ENCODE results near the gene STX8.
"Not testable (repeated sequence)": the region's sequence is repeated elsewhere in the genome, so short reads cannot be mapped to it uniquely, and the experiment has no call there.

STX8 gene

DNA sequence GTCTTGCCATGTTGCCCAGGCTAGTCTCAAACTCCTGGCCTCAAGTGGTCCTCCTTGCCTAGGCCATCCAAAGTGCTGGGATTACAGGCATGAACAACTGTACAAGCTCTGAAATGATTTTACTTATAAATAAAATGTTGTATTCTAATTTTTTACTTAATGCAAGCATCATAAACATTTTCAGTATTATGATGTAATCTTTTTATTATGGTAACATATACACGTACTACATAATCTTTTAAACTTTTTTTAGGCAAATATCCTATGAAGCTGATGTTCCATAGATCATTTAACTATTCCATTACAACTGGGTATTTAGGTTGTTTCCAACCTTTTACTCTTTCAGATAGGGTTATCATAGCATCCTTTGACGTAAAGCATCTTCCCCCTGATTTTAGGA, 35.9 kb upstream of the STX8 start:
- Histone ChIP-seq H3K18ac (ENCODE audit: low read length) (no peak overlapping the region), H3K4me3 (ENCODE audit: low read depth, low read length) (no peak overlapping the region), H3K4me1 (ENCODE audit: control insufficient read depth in 1 of 2, insufficient read depth in 2 of 2, low read length in 2 of 2) (no peaks in the 10 kb centered on the region), H4K8ac (ENCODE audit: low read depth, low read length) (no peak overlapping the region), H3K23ac (ENCODE audit: low read length) (no peak overlapping the region), H3K14ac (ENCODE audit: low read length) (no peak overlapping the region), H2BK120ac (ENCODE audit: insufficient read depth, low read length, poor library complexity) (no peak overlapping the region), H2BK5ac (ENCODE audit: low read depth, low read length, poor library complexity) (no peak overlapping the region), H3K4ac (ENCODE audit: low read depth, low read length) (no peak overlapping the region), H3K36me3 (ENCODE audit: control insufficient read depth in 1 of 2, insufficient read depth in 2 of 2, low read length in 2 of 2) (no peaks in the 10 kb centered on the region), H3K9ac (ENCODE audit: low read length) (no peak overlapping the region), H2BK12ac (ENCODE audit: low read length) (no peak overlapping the region), H3K79me2 (ENCODE audit: control insufficient read depth, insufficient read depth, low read length, poor library complexity) (no peaks in the 10 kb centered on the region), H3K9me3 (ENCODE audit: insufficient read depth, low read depth, low read length) (no peaks in the 10 kb centered on the region), H3K4me2 (ENCODE audit: low read length) (no peak overlapping the region), H4K91ac (ENCODE audit: low read depth, low read length) (no peak overlapping the region), H4K12ac (ENCODE audit: low read depth, low read length) (no peak overlapping the region), H3K79me1 (ENCODE audit: low read length) (no peaks in the 10 kb centered on the region), H3K27ac (ENCODE audit: low read depth, low read length) (no peak overlapping the region), H2AK5ac (ENCODE audit: low read length) (no peak overlapping the region), H3K27me3 (ENCODE audit: insufficient read depth, low read length) (no peaks in the 10 kb centered on the region), H2AFZ (ENCODE audit: insufficient read depth, low read length, poor library complexity) (no peak overlapping the region)
- no peak for DNase-seq
- no CpG with 5 or more reads among the region's 2 CpGs for WGBS (ENCODE audit: extremely low coverage, insufficient coverage, insufficient read length)

DNA sequence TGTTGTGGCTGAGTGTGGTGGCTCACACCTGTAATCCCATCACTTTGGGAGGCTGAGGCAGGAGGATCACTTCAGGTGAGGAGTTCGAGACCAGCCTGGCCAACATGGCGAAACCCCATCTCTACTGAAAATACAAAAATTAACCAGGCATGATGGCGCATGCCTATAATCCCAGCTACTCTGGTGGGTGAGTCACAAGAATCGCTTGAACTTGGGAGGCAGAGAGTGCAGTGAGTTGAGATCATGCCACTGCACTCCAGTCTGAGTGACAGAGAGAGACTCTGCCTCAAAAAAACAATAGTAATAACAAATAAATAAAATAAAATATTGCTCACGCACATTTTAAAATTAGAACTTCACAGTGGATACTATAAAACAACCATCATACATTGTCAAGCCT, 31.4 kb upstream of the STX8 start:
- not testable (repeated sequence) for H2AFZ ChIP-seq (ENCODE audit: insufficient read depth, low read length, poor library complexity); H2BK120ac ChIP-seq (ENCODE audit: insufficient read depth, low read length, poor library complexity); H3K23ac ChIP-seq (ENCODE audit: low read length); H3K9me3 ChIP-seq (ENCODE audit: insufficient read depth, low read depth, low read length); H3K9ac ChIP-seq (ENCODE audit: low read length); H2BK12ac ChIP-seq (ENCODE audit: low read length); H4K12ac ChIP-seq (ENCODE audit: low read depth, low read length); H2AK5ac ChIP-seq (ENCODE audit: low read length); H3K27me3 ChIP-seq (ENCODE audit: insufficient read depth, low read length); H3K36me3 ChIP-seq (ENCODE audit: control insufficient read depth in 1 of 2, insufficient read depth in 2 of 2, low read length in 2 of 2); H4K8ac ChIP-seq (ENCODE audit: low read depth, low read length); H3K27ac ChIP-seq (ENCODE audit: low read depth, low read length); H3K4me2 ChIP-seq (ENCODE audit: low read length); H3K79me1 ChIP-seq (ENCODE audit: low read length); H3K14ac ChIP-seq (ENCODE audit: low read length); H3K4ac ChIP-seq (ENCODE audit: low read depth, low read length); H4K91ac ChIP-seq (ENCODE audit: low read depth, low read length); H3K4me3 ChIP-seq (ENCODE audit: low read depth, low read length); H3K79me2 ChIP-seq (ENCODE audit: control insufficient read depth, insufficient read depth, low read length, poor library complexity); H3K18ac ChIP-seq (ENCODE audit: low read length); H2BK5ac ChIP-seq (ENCODE audit: low read depth, low read length, poor library complexity); H3K4me1 ChIP-seq (ENCODE audit: control insufficient read depth in 1 of 2, insufficient read depth in 2 of 2, low read length in 2 of 2); DNase-seq
- WGBS (ENCODE audit: extremely low coverage, insufficient coverage, insufficient read length) = no CpG with 5 or more reads among the region's 5 CpGs

DNA sequence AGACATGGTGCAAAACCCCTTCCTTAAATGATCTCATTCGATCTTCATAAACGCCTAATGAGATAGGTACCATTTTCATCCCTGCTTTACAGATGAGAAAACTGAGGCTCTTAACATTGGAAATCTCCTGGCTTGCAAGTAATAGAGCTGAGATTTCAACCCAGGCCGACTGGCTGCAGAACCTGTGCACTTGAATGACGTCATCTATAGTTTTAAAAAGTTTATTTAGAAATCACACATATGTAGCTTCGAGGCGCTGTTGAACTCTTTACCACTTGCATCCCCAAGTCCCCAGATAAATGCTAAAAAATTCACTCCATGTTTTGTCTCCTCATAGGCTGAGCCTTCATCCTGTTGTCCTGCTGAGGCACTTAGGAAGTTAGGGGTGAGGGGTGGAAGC, 30.8 kb upstream of the STX8 start:
- Histone ChIP-seq H3K9ac (ENCODE audit: low read length) (no peak overlapping the region), H3K79me1 (ENCODE audit: low read length) (no peaks in the 10 kb centered on the region), H3K9me3 (ENCODE audit: insufficient read depth, low read depth, low read length) (no peaks in the 10 kb centered on the region), H2BK5ac (ENCODE audit: low read depth, low read length, poor library complexity) (no peak overlapping the region), H2AFZ (ENCODE audit: insufficient read depth, low read length, poor library complexity) (no peak overlapping the region), H4K91ac (ENCODE audit: low read depth, low read length) (no peak overlapping the region), H3K18ac (ENCODE audit: low read length) (no peak overlapping the region), H3K79me2 (ENCODE audit: control insufficient read depth, insufficient read depth, low read length, poor library complexity) (no peaks in the 10 kb centered on the region), H4K12ac (ENCODE audit: low read depth, low read length) (no peak overlapping the region), H3K27me3 (ENCODE audit: insufficient read depth, low read length) (no peaks in the 10 kb centered on the region), H2BK12ac (ENCODE audit: low read length) (no peak overlapping the region), H3K27ac (ENCODE audit: low read depth, low read length) (no peak overlapping the region), H3K23ac (ENCODE audit: low read length) (no peak overlapping the region), H3K4me3 (ENCODE audit: low read depth, low read length) (no peak overlapping the region), H3K4me2 (ENCODE audit: low read length) (no peak overlapping the region), H3K4me1 (ENCODE audit: control insufficient read depth in 1 of 2, insufficient read depth in 2 of 2, low read length in 2 of 2) (no peaks in the 10 kb centered on the region), H3K4ac (ENCODE audit: low read depth, low read length) (no peak overlapping the region), H2AK5ac (ENCODE audit: low read length) (no peak overlapping the region), H3K36me3 (ENCODE audit: control insufficient read depth in 1 of 2, insufficient read depth in 2 of 2, low read length in 2 of 2) (no peaks in the 10 kb centered on the region), H4K8ac (ENCODE audit: low read depth, low read length) (no peak overlapping the region), H3K14ac (ENCODE audit: low read length) (no peak overlapping the region), H2BK120ac (ENCODE audit: insufficient read depth, low read length, poor library complexity) (no peak overlapping the region)
- no peak for DNase-seq
- no CpG with 5 or more reads among the region's 6 CpGs for WGBS (ENCODE audit: extremely low coverage, insufficient coverage, insufficient read length)

DNA sequence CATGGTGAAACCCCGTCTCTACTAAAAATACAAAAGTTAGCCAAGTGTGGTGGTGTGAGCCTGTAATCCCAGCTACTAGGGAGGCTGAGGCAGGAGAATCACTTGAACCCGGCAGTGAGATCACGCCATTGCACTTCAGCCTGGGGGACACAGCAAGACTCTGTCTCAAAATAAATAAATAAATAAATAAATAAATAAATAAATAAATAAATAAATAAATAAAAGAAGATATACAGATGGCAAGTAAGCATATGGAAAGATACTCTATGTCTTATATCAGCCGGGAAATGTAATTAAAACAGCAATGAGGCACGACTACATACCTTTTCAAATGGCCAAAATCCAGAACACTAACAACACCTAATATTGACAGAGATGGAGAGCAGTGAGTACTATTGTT, 29.0 kb upstream of the STX8 start:
- not testable (repeated sequence) for H4K12ac ChIP-seq (ENCODE audit: low read depth, low read length); H3K79me1 ChIP-seq (ENCODE audit: low read length)
- WGBS (ENCODE audit: extremely low coverage, insufficient coverage, insufficient read length) = no CpG with 5 or more reads among the region's 5 CpGs

More for the DNA sequence above, 29.0 kb upstream of the STX8 start:
- H3K18ac ChIP-seq (ENCODE audit: low read length); H3K4me1 ChIP-seq (ENCODE audit: control insufficient read depth in 1 of 2, insufficient read depth in 2 of 2, low read length in 2 of 2); H3K27me3 ChIP-seq (ENCODE audit: insufficient read depth, low read length); H3K4me2 ChIP-seq (ENCODE audit: low read length); H4K8ac ChIP-seq (ENCODE audit: low read depth, low read length); H2AK5ac ChIP-seq (ENCODE audit: low read length); H3K4ac ChIP-seq (ENCODE audit: low read depth, low read length); H2BK5ac ChIP-seq (ENCODE audit: low read depth, low read length, poor library complexity); DNase-seq; H3K4me3 ChIP-seq (ENCODE audit: low read depth, low read length); H3K9ac ChIP-seq (ENCODE audit: low read length); H2AFZ ChIP-seq (ENCODE audit: insufficient read depth, low read length, poor library complexity); H3K36me3 ChIP-seq (ENCODE audit: control insufficient read depth in 1 of 2, insufficient read depth in 2 of 2, low read length in 2 of 2); H3K79me2 ChIP-seq (ENCODE audit: control insufficient read depth, insufficient read depth, low read length, poor library complexity); H3K14ac ChIP-seq (ENCODE audit: low read length); H4K91ac ChIP-seq (ENCODE audit: low read depth, low read length); H3K23ac ChIP-seq (ENCODE audit: low read length); H2BK12ac ChIP-seq (ENCODE audit: low read length); H3K27ac ChIP-seq (ENCODE audit: low read depth, low read length); H2BK120ac ChIP-seq (ENCODE audit: insufficient read depth, low read length, poor library complexity); H3K9me3 ChIP-seq (ENCODE audit: insufficient read depth, low read depth, low read length): not testable (repeated sequence)
